HG03066 (cell line): ENCODE measurements around the gene LDB1.

Experiments
- ATAC-seq: cut with Tn5 transposase; IDR thresholded peaks from one replicate; pipeline ENCODE4 v1.9.1; 2021; ENCODE audit warnings: low read depth; ENCODE audit not compliant: unreplicated experiment

LDB1 gene

GRCh38 chr10:102065561-102066398 is 54.4 kb downstream of the LDB1 start:
- peak; percentile 16 for ATAC-seq

GRCh38 chr10:102064868-102065560 is 55.2 kb downstream of the LDB1 start, which contains the start of gene HPS6:
Gene HPS6 (plus strand): TSS chr10:102065349. CDS start chr10:102065475, 126 bp downstream.
- ATAC-seq = peak; percentile 94

DNA sequence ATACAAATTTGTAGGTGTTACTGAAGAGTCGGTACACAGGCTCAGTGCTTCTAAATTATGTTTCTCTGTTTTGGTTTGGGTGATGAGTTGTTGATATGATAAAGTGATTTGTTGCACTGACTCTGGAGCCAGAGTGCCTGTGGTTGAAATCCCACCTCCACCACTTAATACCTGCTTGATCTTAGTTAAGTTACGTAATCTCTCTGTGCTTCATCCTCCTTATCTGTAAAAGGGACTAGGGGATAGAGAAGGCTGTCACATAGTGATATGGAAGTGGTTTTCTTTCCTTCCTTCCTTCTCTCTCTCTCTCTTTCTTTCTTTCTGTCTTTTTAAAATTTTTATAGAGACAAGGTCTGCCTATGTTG is 55.7 kb downstream of the LDB1 start:
- no peak for ATAC-seq

GRCh38 chr10:102059987-102060386 is 60.2 kb downstream of the LDB1 start:
- ATAC-seq = no peak
